PC-3 (cell line): Measurements from ENCODE around the gene GTF2B.

Experiments
- CTCF ChIP-seq: fragments of 300-600 bp; sonication (generic); conservative IDR thresholded peaks from 2 replicates; pipeline ENCODE4 v1.5.1; 2017; ENCODE audit warnings: antibody characterized with exemption, low read depth, mild to moderate bottlenecking, low read length
- EZH2 ChIP-seq: fragments of 300-600 bp; sonication (generic); IDR thresholded peaks from one replicate; pipeline ENCODE4 v1.6.1; 2017; ENCODE audit warnings: antibody characterized with exemption, mild to moderate bottlenecking, low read length; ENCODE audit not compliant: unreplicated experiment
- EZH2phosphoT487 ChIP-seq: fragments of 300-600 bp; sonication (generic); IDR thresholded peaks from 2 replicates; pipeline ENCODE4 v1.6.1; 2018; ENCODE audit warnings: mild to moderate bottlenecking, antibody characterized with exemption, low read length, borderline replicate concordance

- no peak for TF ChIP-seq CTCF
- TF ChIP-seq EZH2 = no peak
- TF ChIP-seq EZH2phosphoT487 = no peak
These were observed 15.8 kb downstream of the GTF2B start for GRCh38 chr1:88875595-88875994.
